Peyer's patch (tissue), 4 donors: ENCODE results near the gene OPA1.

Source experiments
- CTCF ChIP-seq, 6 experiments: fragments of 450-650 bp in 4 of 6; fragments of 200-600 bp in 2 of 6; sonication (generic) in 1 of 6; IDR thresholded peaks; one replicate each; pipeline ENCODE4 v1.5.1; 2017 to 2019; ENCODE audit warnings: antibody characterized with exemption in 6 of 6, mild to moderate bottlenecking in 3 of 6, moderate library complexity in 1 of 6
- POLR2A ChIP-seq, 2 donors: fragments of 450-650 bp; IDR thresholded peaks; one replicate each; pipeline ENCODE4 v1.5.1; 2017; ENCODE audit warnings: antibody characterized with exemption in 2 of 2, mild to moderate bottlenecking in 2 of 2, moderate library complexity in 2 of 2

DNA sequence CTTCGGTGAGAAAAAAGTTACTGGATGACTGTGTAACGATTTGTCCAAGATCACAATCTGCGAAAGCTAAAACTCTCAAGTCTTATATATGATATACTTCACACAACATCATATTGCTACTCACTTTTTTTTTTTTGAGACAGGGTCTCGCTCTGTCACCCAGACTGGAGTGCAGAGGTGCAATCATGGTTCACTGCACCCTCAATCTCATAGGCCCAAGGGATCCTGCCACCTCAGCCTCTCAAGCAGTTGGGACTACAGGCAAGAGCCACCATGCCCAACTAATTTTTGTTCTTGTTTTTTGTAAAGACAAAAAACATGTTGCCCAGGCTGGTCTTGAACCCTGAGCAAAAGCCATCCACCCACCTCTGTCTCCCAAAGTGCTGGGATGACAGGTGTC is 32.9 kb upstream of the OPA1 start:
- no peak for TF ChIP-seq CTCF (IDR thresholded peaks at IDR 0.05)
- TF ChIP-seq POLR2A (IDR thresholded peaks at IDR 0.05): no peak
